T-helper 9 cell (primary cell): ENCODE results near the gene ZNF99.
"Not testable (repeated sequence)": the region's sequence is repeated elsewhere in the genome, so short reads cannot be mapped to it uniquely, and the experiment has no call there.

Experiments used
- DNase-seq: peaks from one replicate; pipeline ENCODE4 v3.0.0-alpha.2; 2020
- total RNA-seq, 2 donors: gene quantifications; one replicate each; lab custom pipeline; 2026; lab: John Stamatoyannopoulos, UW

Gene ZNF99
- 0 reads per million in 2 donors for total RNA-seq

GRCh38 chr19:22783651-22784410 lies at the start of gene ZNF99:
TSS of gene ZNF99 (minus strand) at chr19:22784151. CDS start at chr19:22784016, 135 bp downstream.
- no peak for DNase-seq

GRCh38 chr19:22832031-22832762 lies 48.2 kb upstream of the ZNF99 start, which contains the start of gene ZNF723:
TSS of gene ZNF723 (plus strand) at chr19:22832291. CDS start at chr19:22832380, 89 bp downstream.
- DNase-seq, result no peak

GRCh38 chr19:22831211-22831610 lies 47.3 kb upstream of the ZNF99 start:
- no peak for DNase-seq

- DNase-seq, result no peak
These were observed 30.2 kb upstream of the ZNF99 start for GRCh38 chr19:22814124-22814523.

GRCh38 chr19:22807061-22807835 lies 23.3 kb upstream of the ZNF99 start:
- no peak for DNase-seq

GRCh38 chr19:22806418-22806817 lies 22.5 kb upstream of the ZNF99 start:
- no peak for DNase-seq

- no peak for DNase-seq
These were observed 13.1 kb upstream of the ZNF99 start for GRCh38 chr19:22797040-22797439.

- DNase-seq, result not testable (repeated sequence)
These were observed 8.9 kb upstream of the ZNF99 start for GRCh38 chr19:22792863-22793262.

GRCh38 chr19:22735911-22736645 lies 47.9 kb downstream of the ZNF99 start:
- DNase-seq, result no peak

GRCh38 chr19:22733691-22734090 lies 50.3 kb downstream of the ZNF99 start:
- no peak for DNase-seq

- DNase-seq, result not testable (repeated sequence)
These were observed 55.7 kb downstream of the ZNF99 start for GRCh38 chr19:22728214-22728613.

- DNase-seq, result not testable (repeated sequence)
These were observed 62.4 kb downstream of the ZNF99 start for GRCh38 chr19:22721533-22721932.

- DNase-seq, result no peak
These were observed 75.0 kb downstream of the ZNF99 start for GRCh38 chr19:22708983-22709382.

- DNase-seq, result not testable (repeated sequence)
These were observed 80.9 kb downstream of the ZNF99 start for GRCh38 chr19:22703096-22703495.

- DNase-seq, result not testable (repeated sequence)
These were observed 81.3 kb downstream of the ZNF99 start for GRCh38 chr19:22702661-22703060.
